HG03135 (cell line): ENCODE results near the gene SLC35F3.

ENCODE experiments used
- ATAC-seq: cut with Tn5 transposase; IDR thresholded peaks from one replicate; pipeline ENCODE4 v1.9.1; 2021; ENCODE audit warnings: mild to moderate bottlenecking, moderate library complexity; ENCODE audit not compliant: unreplicated experiment

SLC35F3 gene

DNA sequence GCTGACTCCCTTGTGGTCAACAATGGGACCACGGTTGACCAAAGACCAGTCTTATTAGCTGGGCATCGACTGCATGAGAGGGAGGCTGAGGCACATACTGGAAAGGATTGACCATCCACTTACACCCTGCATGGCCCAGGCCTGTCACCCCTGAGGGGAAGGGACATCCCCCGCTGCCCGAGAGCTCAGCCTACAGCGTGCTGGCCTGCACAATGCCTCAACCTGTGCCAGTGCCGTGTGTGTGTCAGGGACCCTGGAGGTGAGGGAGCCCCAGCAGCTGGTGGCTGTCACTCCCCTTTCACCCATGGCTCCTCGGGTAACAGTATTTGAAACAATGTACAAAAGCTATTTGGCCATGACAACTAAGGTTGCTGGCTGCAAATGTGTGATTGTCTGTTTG is 67.3 kb downstream of the SLC35F3 start:
- no peak for ATAC-seq

DNA sequence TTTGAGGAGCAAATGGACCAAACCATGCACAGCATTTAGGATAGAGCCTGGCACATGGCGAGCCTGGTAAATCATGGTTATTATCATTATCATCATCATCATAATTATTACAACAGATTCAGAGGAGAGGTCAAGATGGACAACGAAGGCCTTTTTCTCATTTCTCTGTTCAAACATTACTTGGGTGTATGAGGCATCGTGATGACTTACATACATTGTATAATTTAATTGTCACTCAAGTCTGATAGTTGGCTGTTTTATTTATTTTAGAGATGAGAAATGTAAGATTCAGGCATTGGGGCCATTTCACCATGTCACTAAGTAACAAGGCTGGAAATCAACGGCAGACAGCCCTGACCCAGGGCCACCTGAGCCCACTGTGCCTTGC is 68.1 kb downstream of the SLC35F3 start:
- ATAC-seq = no peak

DNA sequence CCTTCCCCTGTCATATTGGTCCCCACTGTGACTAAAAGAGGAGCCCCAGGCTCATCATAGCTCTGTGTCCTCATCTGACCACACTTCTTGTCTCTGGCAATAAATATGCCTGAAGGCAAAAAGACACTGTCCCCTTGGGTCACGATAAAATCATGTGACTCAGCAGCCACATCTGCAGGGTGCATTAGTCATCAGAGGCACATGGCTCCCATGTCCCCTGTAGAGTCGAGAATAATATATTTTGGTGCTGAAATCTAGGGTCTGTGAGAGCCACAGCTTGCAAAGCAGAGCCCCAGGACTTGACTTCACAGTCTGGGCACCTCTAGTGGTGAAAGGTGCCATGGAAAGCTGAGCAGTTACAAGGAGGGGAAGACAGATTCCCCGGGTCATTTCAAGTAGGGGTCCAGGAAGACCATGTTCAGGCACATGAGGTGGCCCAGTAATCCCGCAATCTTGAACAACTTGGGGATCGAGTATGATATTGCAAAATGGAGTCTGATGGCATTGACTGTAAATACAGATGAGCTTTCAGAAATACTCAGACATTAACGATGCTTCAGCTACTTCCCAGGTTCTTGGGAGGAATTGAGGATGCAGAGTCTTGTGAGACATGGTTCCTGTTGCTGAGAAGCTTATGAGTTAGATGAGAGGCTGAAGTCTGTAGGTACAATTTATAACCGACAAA is 68.6 kb downstream of the SLC35F3 start:
- no peak for ATAC-seq

DNA sequence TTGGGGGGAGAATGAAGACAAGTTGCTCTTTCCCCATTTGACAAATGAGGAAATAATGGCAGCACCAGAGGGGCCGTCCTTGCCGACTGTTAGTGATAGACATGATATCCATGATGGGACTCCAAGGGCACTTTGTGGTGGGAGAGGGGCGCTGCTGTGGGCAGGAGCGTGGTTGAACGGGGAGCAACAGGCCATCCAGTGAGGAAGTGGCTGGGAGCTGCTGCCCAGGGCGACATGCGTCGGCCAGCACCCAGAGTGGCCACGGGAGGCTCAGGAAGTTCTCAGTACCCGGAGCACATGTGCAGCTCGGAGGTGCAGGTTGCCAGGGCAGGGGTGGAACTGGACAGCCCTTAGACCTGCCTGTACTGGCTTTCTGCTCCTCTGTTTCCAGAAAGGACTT is 71.0 kb downstream of the SLC35F3 start:
- no peak for ATAC-seq

DNA sequence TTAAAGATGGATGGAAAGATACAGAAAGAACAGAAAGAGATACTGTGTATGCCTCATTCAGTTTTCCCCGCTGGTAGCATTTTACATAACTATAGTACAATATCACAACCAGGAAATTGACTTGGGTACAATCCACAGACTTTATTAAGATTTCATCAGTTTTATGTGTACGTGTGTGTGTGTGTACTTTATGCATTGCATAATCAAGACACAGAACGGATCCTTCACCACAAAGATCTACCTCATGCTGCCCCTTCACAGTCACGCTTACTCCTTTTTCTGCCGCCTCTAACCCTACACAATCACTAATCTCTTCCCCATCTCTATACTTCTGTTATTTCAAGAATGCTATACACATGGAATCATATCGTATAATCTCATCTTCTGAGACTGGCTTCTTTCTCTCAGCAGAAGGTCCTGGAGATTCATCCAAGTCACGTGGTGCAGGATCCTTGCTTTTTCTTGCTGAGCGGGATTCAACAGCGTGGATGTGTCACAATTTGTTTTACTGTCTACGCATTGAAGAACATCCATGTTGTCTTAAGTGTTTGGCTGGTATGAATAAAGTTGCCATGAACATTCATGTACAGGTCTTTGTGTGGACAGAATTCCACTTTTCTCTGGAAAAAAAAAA is 76.7 kb downstream of the SLC35F3 start:
- ATAC-seq = no peak

DNA sequence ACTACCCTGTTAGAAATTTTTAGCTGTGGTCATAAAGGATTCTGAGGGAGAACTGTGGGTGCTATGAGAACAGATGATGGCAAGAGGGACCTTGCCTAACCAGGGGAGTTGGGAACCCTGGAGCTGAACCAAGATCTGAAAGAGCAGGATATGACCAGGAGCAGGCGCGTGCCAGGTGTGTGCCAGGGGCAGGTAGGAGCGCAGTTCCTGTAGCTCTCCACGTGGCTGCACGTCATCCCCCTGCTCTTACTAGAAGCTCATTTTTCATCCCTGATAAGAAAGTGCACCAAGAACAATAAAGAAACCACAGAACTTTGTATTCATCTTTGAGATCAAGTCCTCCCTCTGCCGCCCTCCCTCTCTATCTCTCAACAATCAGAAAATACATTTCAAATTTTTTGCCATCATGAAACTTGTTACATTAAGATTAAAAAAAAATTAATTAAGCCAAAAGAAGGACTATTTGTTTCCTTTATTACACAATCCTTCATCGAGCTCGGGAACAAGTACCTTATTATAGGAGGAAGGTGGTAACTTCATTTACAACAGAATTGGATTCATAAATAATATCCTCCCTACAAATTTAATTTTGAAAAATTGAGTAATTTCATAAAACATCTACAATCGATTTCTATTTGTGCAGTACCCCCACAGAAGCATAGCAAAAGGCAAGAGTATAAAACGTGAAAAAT is 78.5 kb downstream of the SLC35F3 start:
- no peak for ATAC-seq

DNA sequence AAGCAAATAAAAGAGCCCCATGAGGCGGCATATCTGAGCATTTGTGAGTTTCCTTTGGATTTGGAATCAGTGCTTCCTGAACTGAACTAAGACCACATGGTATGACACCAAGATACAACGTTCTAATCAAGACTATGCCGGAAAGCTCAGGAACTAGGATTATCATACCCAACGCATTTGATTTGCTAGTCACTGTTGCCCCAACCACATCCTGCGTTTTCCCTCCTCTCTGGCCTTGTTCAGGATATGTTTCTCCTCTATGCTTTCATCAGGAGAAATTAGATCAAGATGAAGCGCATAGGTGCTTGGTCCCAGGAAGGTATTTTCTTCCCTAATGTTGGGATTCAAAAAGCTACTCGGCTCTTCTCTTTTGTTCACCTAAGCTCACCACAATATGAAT is 79.3 kb downstream of the SLC35F3 start:
- ATAC-seq = no peak

DNA sequence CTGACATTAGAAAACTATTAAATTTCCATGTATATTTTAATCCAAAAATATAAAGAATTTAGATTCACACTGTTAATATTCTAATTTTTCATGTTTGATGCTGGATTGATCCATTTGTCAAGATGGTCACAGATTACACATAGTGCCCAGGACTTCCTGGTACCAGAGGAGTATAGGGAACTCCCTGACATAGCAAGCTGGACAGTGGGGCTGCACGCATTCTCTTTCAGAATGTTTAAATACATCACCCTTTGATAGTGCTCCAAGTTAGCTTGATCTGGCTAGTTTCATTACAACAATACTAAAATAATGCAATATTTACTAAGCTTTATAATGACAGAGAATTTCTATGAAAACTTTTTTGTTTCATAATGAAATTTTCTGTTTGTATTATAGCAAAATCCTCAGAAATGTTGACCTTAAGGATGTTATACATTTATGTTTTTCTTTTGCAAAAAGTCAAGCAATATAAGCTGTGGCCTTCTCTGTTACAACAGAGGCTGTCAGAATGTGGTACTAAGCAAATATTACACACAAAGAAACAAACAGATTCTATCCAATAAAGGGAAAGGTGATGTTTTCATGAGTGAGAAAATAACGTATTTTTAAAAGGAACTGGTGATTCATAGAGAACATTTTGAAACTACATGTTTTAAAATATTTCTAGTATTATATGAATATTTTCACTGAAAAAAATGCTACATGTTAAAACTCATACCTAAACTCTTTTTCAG is 84.7 kb downstream of the SLC35F3 start:
- ATAC-seq = no peak

DNA sequence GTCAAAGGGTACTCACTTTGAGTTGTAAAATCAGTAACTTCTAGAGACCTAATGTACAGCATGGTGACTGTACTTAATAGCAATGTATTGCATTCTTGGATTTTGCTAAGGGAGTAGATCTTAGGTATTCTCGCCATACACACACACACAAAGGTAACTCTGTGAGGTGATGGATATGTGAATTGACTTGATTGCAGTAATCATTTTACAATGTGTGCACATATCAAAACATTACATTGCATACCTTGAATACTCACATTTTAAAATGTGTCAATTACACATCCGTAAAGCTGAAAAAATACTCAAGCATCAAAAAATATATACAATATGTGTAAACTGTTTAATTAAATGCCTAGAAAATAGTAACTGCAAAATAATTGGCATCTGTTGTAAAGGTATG is 86.0 kb downstream of the SLC35F3 start:
- ATAC-seq = no peak

DNA sequence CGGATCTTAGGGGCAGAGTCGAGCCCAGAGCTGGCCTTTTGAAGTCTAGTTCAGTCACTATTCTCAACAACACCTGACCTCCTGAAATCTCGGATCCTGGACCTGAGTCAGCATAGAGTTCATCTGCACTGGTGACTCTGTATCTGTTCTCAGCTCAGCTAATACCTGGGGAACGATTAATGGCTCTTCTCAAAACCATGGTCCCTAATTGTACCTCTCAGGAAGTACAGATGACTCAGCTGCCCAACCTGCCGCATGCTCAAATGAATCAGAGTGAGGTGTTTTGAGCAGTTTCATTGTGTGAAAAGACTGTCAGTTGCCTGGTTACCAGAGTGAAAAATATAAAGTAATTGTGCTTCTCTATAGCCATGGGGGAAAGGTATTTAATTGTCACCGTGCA is 89.2 kb downstream of the SLC35F3 start:
- ATAC-seq = no peak

DNA sequence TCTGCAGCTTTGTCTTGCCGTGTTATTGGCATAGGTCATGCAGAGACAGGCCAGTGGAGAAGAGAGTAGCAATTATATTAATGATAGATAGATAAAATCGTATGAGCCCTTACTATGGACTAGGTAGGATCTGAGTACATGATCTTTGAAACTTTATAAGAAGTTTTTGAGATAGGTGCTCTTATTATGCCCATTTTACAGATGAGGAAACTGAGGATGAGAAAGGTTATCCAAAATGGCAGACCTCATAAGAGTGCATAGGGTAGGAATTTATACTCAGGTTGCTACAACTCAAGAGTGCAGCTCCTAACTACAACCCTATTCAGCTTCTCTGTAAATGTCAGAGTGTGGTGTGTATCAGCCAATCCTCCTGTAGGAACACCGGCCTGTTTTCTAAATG is 89.6 kb downstream of the SLC35F3 start:
- no peak for ATAC-seq

DNA sequence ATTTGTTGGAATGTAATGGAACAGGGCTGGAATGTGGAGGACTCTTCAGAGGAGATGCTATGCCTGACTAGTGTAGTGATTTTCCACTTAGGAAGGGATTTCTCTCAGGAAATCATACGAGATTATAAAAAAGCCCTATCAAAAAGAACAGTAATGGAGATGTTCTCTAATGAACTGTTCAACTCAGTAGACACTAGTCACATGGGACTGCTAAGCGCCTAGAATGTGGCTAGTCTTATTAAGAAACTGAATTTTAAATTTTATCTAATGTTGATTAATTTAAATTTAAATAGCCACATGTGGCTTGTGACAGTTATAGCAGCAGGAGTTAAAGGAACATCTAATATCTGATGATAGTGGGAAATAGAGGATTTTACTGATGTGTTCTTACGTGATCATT is 94.0 kb downstream of the SLC35F3 start:
- no peak for ATAC-seq

DNA sequence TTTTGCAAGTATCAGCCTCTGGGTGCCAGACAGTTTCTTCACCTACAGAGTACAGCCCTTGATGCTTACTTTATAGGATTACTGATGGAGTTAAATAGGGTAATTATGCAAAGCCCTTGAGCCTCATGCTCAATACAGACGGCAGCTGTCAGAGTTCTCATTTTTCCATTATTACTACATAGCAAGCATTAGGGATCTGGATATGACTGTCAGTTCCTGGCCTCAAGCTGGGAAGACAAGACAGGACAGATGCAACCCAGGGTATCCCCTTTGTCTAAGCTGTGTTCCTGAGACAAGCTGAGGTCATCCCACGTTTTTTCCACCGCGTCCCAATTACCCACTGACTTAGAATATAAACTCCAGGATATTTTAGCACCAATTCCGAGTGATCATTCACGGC is 94.4 kb downstream of the SLC35F3 start:
- no peak for ATAC-seq

DNA sequence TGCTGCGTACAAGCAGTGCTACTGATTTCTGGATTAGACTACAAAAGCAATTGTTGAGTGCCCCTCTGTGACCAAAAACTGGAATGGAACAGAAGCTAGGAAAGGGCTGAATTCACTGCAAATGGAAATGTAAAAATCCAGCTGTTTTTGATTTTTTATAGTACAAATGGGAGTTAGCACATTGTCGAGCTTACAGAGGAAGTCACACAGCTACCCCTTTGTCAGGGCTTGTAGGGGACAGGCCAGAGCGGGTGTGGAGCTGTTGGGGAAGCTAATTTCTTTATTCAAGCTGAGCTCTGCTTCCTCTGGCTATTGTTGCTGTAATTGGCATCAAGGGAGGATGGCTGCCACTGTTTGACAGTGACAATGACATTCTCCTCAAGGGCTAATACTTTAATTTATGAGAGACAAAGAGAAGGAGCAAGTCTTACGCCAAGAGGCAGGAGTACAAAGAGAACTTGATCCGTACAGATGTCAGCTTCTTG is 96.1 kb downstream of the SLC35F3 start:
- no peak for ATAC-seq

DNA sequence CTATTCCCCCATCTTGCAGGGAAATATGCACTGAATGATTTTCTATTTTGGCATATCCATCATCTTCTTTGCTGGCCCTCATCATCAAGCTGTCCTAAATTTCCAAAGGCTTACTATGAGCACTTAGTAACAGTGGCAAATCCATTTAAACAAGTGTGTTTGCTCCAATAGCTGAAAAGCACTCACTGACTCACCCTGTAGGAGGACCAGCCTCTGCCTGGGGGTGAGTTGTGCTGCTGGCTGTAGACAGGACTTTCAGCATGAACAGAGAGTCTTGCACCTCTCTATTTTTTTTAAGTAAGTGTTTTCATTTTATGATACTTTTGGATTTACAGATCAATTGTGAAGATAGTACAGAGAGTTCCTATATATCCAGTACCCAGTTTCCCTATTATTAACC is 97.3 kb downstream of the SLC35F3 start:
- no peak for ATAC-seq

DNA sequence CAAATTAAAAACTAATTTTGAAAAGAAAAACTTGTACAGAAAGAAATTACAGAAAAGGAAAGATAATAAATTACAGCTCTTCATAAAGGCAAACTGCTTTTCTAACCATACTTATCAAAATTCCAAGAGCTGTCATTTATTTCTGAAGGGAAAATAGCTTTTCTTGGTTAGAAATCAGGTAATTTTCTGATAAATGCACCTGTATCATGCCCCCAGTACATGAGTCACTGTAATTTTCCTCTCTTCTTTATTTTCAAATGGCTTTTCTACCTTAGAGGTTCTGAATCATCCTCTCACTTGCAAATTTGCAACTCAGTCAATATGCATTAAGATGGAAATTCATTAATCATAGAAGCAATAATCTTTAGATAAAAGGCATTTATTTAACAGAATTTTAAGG is 100.1 kb downstream of the SLC35F3 start:
- ATAC-seq = no peak

DNA sequence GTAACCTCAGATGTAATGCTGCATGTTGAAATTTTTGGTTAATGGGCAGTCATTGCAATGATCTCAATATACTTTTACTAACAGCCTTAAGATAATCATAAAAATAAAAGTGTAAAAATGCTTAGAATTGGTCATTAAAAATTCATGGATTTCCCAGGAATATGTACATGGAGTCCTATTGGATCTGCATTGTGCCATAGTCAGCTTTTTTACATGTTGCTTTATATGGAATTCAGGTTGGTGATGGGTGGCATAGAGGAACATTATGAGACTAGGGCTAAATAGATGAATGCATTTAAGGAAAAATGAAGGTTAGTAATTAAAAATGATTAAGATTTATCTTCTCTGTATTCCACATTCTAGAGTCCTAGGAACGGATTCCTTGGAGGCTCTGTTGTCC is 103.2 kb downstream of the SLC35F3 start:
- no peak for ATAC-seq

DNA sequence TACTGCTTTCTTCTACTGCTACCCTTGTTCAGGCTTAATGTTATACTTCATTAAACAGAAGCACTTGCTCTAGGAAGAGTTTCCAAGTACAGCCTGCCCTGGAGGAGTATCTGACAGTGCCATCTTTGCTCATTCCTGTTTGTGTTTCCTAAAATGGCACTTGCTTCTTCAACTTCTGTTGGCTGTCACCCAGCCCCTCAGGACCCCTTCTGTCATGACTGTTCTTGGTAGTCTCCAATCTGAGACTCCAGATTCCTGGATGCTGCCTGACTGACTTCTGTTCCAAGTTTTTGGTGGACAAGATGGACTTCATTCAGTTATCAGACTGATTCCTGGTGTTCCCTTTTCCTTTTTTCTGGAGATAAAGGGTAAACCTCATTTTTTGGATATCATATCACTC is 104.1 kb downstream of the SLC35F3 start:
- ATAC-seq = no peak

DNA sequence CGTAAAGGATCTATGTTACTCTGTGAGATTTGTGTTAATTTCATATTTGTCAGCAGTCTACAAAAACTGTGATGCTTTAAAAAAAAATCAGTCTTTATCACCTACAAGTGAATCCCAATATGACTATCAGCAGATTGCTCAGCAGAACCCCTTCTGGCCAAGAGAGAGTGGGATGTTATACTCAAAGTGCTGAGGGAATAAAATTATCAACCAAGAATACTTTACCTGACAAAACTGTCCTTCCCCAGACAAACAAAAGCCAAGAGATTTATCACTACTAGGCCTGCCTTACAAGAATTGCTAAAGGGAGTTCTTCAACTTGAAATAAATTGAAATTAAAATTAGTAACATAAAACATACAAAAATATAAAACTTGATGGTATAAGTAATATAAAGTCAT is 105.2 kb downstream of the SLC35F3 start:
- ATAC-seq = no peak

DNA sequence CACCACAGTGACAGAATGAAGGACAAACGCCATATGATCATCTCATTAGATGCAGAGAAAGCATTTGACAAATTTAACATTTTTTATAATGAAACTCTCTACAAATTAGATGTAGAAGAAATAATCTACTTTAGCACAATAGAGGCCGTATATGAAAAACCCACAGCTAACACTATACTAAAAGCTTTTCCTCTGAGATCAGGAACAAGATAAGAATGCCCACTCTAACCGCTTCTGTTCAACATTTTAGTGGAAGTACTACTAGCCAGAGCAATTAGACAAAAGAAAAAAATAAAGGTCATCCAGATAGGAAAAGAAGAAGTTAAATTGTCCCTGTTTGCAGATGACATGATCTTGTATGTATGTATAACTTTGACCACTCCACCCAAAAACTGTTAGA is 109.7 kb downstream of the SLC35F3 start:
- ATAC-seq = no peak

DNA sequence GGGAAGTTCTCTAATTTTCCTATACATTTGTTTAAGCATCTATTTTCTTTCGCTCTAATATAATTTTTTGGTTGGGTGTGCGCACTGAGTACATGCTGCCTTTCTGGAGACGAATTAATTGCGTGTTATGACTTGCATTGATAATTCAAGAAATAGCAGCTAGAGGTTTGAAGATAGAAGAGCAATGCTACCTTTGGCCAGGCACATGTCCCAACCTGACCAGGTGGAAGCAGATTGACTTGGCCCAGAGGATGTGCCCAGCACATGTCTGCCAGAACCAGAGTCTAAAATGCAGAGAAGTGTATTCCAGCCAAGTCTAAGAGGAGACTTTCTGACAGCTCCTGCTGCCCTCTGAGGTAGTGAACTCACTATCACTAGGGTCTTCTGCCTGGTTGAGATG is 114.3 kb downstream of the SLC35F3 start:
- no peak for ATAC-seq

DNA sequence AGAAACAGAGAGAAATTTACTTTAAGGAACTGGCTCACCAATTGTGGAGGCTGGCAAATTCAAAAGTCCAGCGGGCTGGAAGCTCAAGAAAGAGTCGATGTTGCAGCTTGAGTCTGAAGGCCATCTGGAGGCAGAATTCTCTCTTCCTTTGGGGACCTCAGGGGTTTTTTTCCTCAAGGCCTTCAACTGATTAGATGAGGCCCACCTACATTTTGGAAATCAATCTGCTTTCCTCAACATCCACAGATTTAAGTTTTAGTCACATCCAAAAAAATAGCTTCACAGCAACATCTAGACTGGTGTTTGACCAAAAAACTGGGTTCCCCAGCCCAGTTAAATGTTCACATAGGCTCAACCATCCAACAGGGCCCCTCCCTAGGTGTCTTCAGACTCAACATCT is 114.9 kb downstream of the SLC35F3 start:
- no peak for ATAC-seq
